Measurements from ENCODE around the gene GMEB1. TPM values are rescaled to one million over a fixed set of nuclear protein-coding genes. Genes with fewer than 3 reads are reported as not detected.

Gene GMEB1
- total RNA-seq, 2 donors from 2014 or later = 14.0 to 14.9 TPM

- peaks cover 5% of the 10 kb centered on the region for H3K4me1 ChIP-seq
Observed at GRCh38 chr1:28759257-28759656, 90.7 kb downstream of the GMEB1 start.

DNA sequence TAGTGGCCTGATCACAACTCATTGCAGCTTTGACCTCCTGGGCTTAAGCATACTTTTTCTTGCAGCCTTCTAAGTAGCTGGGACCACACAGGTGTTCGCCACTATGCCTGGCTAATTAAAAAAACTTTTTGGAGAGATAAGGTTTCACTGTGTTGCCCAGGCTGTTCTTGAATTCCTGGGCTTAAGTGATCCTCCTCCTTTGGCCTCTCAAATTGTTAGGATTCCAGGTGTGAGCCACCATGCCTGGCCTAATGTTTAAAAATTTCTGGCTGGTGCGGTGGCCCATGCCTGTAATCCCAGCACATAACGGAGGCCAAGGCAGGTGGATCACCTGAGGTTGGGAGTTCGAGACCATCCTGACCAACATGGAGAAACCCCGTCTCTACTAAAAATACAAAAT, 92.6 kb downstream of the GMEB1 start:
- Histone ChIP-seq H3K9ac (ENCODE audit: low read depth in 2 of 2, low read length in 2 of 2) (no peak overlapping the region), H3K9me3 (no peaks in the 10 kb centered on the region), H3K36me3 (no peaks in the 10 kb centered on the region), H3K4me3 (no peak overlapping the region), H3K27me3 (no peaks in the 10 kb centered on the region), H3K4me1 (no peaks in the 10 kb centered on the region), H3K27ac (no peak overlapping the region)
- DNase-seq = no peak
- intact Hi-C loops (cut with DNase I) = no loop called here
- TF ChIP-seq, protein P1, sequence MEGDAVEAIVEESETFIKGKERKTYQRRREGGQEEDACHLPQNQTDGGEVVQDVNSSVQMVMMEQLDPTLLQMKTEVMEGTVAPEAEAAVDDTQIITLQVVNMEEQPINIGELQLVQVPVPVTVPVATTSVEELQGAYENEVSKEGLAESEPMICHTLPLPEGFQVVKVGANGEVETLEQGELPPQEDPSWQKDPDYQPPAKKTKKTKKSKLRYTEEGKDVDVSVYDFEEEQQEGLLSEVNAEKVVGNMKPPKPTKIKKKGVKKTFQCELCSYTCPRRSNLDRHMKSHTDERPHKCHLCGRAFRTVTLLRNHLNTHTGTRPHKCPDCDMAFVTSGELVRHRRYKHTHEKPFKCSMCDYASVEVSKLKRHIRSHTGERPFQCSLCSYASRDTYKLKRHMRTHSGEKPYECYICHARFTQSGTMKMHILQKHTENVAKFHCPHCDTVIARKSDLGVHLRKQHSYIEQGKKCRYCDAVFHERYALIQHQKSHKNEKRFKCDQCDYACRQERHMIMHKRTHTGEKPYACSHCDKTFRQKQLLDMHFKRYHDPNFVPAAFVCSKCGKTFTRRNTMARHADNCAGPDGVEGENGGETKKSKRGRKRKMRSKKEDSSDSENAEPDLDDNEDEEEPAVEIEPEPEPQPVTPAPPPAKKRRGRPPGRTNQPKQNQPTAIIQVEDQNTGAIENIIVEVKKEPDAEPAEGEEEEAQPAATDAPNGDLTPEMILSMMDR (IDR thresholded peaks at IDR 0.05) = no peak

More at GRCh38 chr1:28759257-28759656, 90.7 kb downstream of the GMEB1 start:
- H3K36me3 ChIP-seq = no peaks in the 10 kb centered on the region
- no peak for DNase-seq
- no peak overlapping the region for H3K4me3 ChIP-seq
- TF ChIP-seq, protein P1 (IDR thresholded peaks at IDR 0.05) = no peak
- H3K9ac ChIP-seq (ENCODE audit: low read depth in 2 of 2, low read length in 2 of 2) = no peak overlapping the region
- intact Hi-C loops (cut with DNase I) = no loop called here
- no peaks in the 10 kb centered on the region for H3K9me3 ChIP-seq
- H3K27me3 ChIP-seq = no peaks in the 10 kb centered on the region
- H3K27ac ChIP-seq = no peak overlapping the region

DNA sequence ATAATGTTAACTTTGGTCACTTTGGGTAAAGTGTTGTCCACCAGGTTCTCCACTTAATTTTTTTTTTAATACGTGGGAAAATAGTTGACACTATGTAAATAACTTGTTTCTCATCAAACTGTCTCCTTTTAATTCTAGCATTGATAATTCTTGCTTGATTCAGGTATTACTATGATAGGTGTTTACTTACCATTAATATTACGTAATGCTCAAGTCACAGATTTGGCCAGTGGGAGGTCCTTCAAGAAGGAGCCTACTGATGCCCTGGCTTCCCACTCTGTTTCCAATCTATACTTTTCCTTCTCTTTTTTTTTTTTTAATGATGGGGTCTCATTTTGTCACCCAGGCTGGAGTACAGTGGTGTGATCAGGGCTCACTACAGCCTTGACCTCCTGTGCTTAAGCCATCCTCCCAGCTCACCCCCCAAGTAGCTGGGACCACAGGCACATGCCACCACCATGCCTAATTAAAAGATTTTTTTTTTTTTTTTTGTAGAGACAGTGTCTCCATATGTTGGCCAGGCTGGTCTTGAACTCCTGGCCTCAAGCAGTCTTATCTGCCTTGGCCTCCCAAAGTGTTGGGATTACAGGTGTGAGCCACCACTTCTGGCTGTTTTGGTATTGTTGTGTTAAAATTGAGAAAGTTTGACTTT, 98.1 kb downstream of the GMEB1 start:
- intact Hi-C loops (cut with DNase I) = no loop called here
- Histone ChIP-seq H3K4me1 (no peaks in the 10 kb centered on the region), H3K9me3 (no peaks in the 10 kb centered on the region), H3K27me3 (no peaks in the 10 kb centered on the region), H3K9ac (ENCODE audit: low read depth in 2 of 2, low read length in 2 of 2) (no peak overlapping the region), H3K27ac (no peak overlapping the region), H3K4me3 (no peak overlapping the region), H3K36me3 (no peaks in the 10 kb centered on the region)
- TF ChIP-seq, protein P1 (IDR thresholded peaks at IDR 0.05) = no peak
- DNase-seq = no peak

Other genes starting within 250 kb of the GMEB1 start
- gene RCC1, start 162.7 kb upstream of the GMEB1 start, total RNA-seq = 100 to 1,000 TPM in 1 of 2 donors, 10 to 100 TPM in 1; 29.9 to 101 TPM
- 10 to 100 TPM; 22.1 to 28.6 TPM for gene TRNAU1AP, start 115.7 kb upstream of the GMEB1 start, total RNA-seq
- 1 to 10 TPM in 1 of 2 donors, under 1 TPM in 1; 0.99 to 2.3 TPM for gene RAB42, start 76.5 kb upstream of the GMEB1 start, total RNA-seq
- 10 to 100 TPM; 14.5 to 16.9 TPM for gene TAF12, start 25.7 kb upstream of the GMEB1 start, total RNA-seq
- not detected for gene RNU11, start 20.2 kb upstream of the GMEB1 start, total RNA-seq
- gene YTHDF2, start 68.2 kb downstream of the GMEB1 start, total RNA-seq = 10 to 100 TPM; 59.0 to 71.7 TPM
- gene OPRD1, start 143.4 kb downstream of the GMEB1 start, total RNA-seq = under 1 TPM; 0.12 to 0.16 TPM
- 10 to 100 TPM; 65.4 to 74.0 TPM for gene EPB41, start 245.8 kb downstream of the GMEB1 start, total RNA-seq